GM12874 (cell line): ENCODE measurements around the gene MIS18BP1.

Experiments used
- CTCF ChIP-seq: IDR thresholded peaks from 2 replicates; pipeline ENCODE4 v1.5.1; 2011; ENCODE audit warnings: low read depth, mild to moderate bottlenecking, control low read depth, low read length, moderate library complexity; ENCODE audit not compliant: insufficient read depth

Gene MIS18BP1

GRCh38 chr14:45238988-45239387 is 14.0 kb downstream of the MIS18BP1 start:
- TF ChIP-seq CTCF: no peak

GRCh38 chr14:45227566-45227965 is 25.4 kb downstream of the MIS18BP1 start:
- TF ChIP-seq CTCF: no peak

- no peak for TF ChIP-seq CTCF
Observed at GRCh38 chr14:45222485-45223262, 30.3 kb downstream of the MIS18BP1 start.

GRCh38 chr14:45212231-45212630 is 40.8 kb downstream of the MIS18BP1 start:
- no peak for TF ChIP-seq CTCF

GRCh38 chr14:45211295-45211694 is 41.7 kb downstream of the MIS18BP1 start:
- TF ChIP-seq CTCF: no peak

GRCh38 chr14:45210159-45210558 is 42.8 kb downstream of the MIS18BP1 start:
- no peak for TF ChIP-seq CTCF

GRCh38 chr14:45204241-45204640 is 48.8 kb downstream of the MIS18BP1 start:
- TF ChIP-seq CTCF: no peak
